HepG2 (cell line): ENCODE results near the gene C12orf56. TPM values are rescaled to one million over a fixed set of nuclear protein-coding genes. Genes with fewer than 3 reads are reported as not detected.
A peak's percentile ranks its signal among the peaks of the same experiment; 100 is the strongest.

Experiments
- BCL3 ChIP-seq: sonication (generic); formaldehyde crosslinking; IDR thresholded peaks from 2 replicates; pipeline ENCODE4 v1.5.1; 2020; ENCODE audit warnings: mild to moderate bottlenecking, missing genetic modification reagents, moderate library complexity
- CBX1 ChIP-seq: IDR thresholded peaks from one replicate; pipeline ENCODE4 v1.6.1; 2016; ENCODE audit warnings: antibody characterized with exemption, low read depth
- CSRNP2 ChIP-seq: sonication (generic); formaldehyde crosslinking; conservative IDR thresholded peaks from 2 replicates; pipeline ENCODE4 v1.8.0; 2022; ENCODE audit warnings: low read depth, missing genetic modification reagents
- HOXA5 ChIP-seq: sonication (generic); formaldehyde crosslinking; IDR thresholded peaks from 2 replicates; pipeline ENCODE4 v1.4.0; 2020; ENCODE audit warnings: missing genetic modification reagents
- MAFK ChIP-seq, 2 experiments: IDR thresholded peaks in 1 of 2; conservative IDR thresholded peaks in 1 of 2; 2 replicates each; pipeline ENCODE4 v1.6.1; 2011; ENCODE audit warnings: improper control_type of control experiment in 2 of 2, low read length in 2 of 2
- PCBP1 ChIP-seq: fragments of 200-400 bp; formaldehyde crosslinking; IDR thresholded peaks from 2 replicates; pipeline ENCODE4 v1.6.1; 2017; ENCODE audit warnings: mild to moderate bottlenecking, low read depth, low read length, borderline replicate concordance
- PHF5A ChIP-seq: IDR thresholded peaks from one replicate; pipeline ENCODE4 v1.6.1; 2018; ENCODE audit warnings: low read depth, missing genetic modification reagents; ENCODE audit not compliant: unreplicated experiment
- POLR2A ChIP-seq, 2 experiments: IDR thresholded peaks; 2 replicates each; pipeline ENCODE4 v1.6.1; 2011; ENCODE audit warnings: low read depth in 2 of 2, low read length in 2 of 2, mild to moderate bottlenecking in 1 of 2, moderate library complexity in 1 of 2; ENCODE audit not compliant: insufficient read depth in 1 of 2
- ZNF512 ChIP-seq: sonication (generic); formaldehyde crosslinking; IDR thresholded peaks from 2 replicates; pipeline ENCODE4 v1.4.0; 2020; ENCODE audit warnings: mild to moderate bottlenecking, missing genetic modification reagents
- ZNF724P ChIP-seq: sonication (generic); formaldehyde crosslinking; IDR thresholded peaks from 2 replicates; pipeline ENCODE4 v1.8.0; 2022; ENCODE audit warnings: missing genetic modification reagents, borderline replicate concordance
- ZNF800 ChIP-seq: sonication (generic); formaldehyde crosslinking; IDR thresholded peaks from 2 replicates; pipeline ENCODE4 v1.4.0; 2020; ENCODE audit warnings: missing genetic modification reagents
- polyA plus RNA-seq, 8 experiments: library from polyadenylated mRNA; depleted of rRNA in 3 of 8; stranded (reverse) in 7 of 8; unstranded in 1 of 8; fragments of >200 nt; fragmentation: Illumina TruSeq in 4 of 8; extraction: Trizol in 4 of 8; gene quantifications; 2 replicates each; pipeline versions ENCODE4 v1.2.1 to v1.2.3, GENCODE V29; 2011 to 2016; ENCODE audit warnings: low read depth in 4 of 8, missing spikeins in 1 of 8, mixed read lengths in 1 of 8; ENCODE audit not compliant: insufficient read depth in 1 of 8
- total RNA-seq, 5 experiments: library from RNA; depleted of rRNA; stranded (reverse); fragments of >200 nt; fragmentation: Illumina TruSeq; extraction: Trizol; gene quantifications; 2 replicates each; pipeline ENCODE4 v1.2.3, GENCODE V29; 2016; ENCODE audit warnings: low read depth in 1 of 5
- TF ChIP-seq, protein P1 (sequence below): sonication (generic); formaldehyde crosslinking; IDR thresholded peaks from 2 replicates; pipeline ENCODE4 v1.8.1; 2023; ENCODE audit warnings: mild to moderate bottlenecking, moderate library complexity, missing genetic modification reagents
- TF ChIP-seq, protein P2 (sequence below): sonication (generic); formaldehyde crosslinking; IDR thresholded peaks from 2 replicates; pipeline ENCODE4 v1.5.1; 2020; ENCODE audit warnings: missing genetic modification reagents, mild to moderate bottlenecking, borderline replicate concordance
- TF ChIP-seq, protein P3 (sequence below): sonication (generic); formaldehyde crosslinking; IDR thresholded peaks from 2 replicates; pipeline ENCODE4 v1.5.0; 2020; ENCODE audit warnings: missing genetic modification reagents
- TF ChIP-seq, protein P4 (sequence below): fragments of 450-650 bp; IDR thresholded peaks from 2 replicates; pipeline ENCODE4 v1.6.1; 2017

The C12orf56 gene
- total and polyA plus RNA-seq, 2 of the 13 experiments (the other 11 are each of a cell fraction or from before 2014, with no cell fraction given): 0.07 TPM; not detected in 1

- TF ChIP-seq, protein P1, sequence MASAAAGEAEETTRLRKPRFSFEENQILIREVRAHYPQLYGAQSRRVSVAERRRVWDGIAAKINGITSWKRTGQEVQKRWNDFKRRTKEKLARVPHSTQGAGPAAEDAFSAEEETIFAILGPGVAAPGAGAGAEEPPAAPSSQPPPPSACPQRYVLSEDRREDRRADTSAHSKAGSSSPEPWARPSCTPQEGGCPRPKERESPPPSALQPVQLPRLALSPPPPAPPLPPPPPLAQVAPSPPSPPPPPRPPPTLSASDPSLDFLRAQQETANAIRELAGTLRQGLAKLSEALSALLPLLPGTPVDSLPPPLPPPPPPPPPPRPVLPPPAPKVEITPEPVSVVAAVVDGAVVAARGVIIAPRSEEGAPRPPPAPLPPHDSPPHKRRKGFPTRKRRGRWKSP: 0 out of 2 replicates have a peak, but pooled peaks have one; percentile 32
- TF ChIP-seq ZNF512 (CRISPR knock-in tag) (no peak), ZNF724P (CRISPR knock-in tag) (no peak), BCL3 (CRISPR knock-in tag) (0 out of 2 replicates have a peak, but pooled peaks have one; percentile 12), CBX1 (peak; percentile 64), MAFK (conservative IDR thresholded peaks at IDR 0.05 in 1 of 2, IDR thresholded peaks at IDR 0.05 in 1 of 2; ENCODE audit: low read length in 2 of 2) (peak in 1 of 2 experiments; percentile 26; a peak in 2 of 4 replicates), CSRNP2 (CRISPR knock-in tag) (no peak), PCBP1 (no peak), POLR2A (IDR thresholded peaks at IDR 0.05; ENCODE audit: insufficient read depth in 1 of 2, low read depth in 2 of 2, low read length in 2 of 2) (peak; percentile 84 to 93), ZNF800 (CRISPR knock-in tag) (no peak), HOXA5 (no peak), PHF5A (CRISPR knock-in tag) (no peak)
- TF ChIP-seq, protein P2, sequence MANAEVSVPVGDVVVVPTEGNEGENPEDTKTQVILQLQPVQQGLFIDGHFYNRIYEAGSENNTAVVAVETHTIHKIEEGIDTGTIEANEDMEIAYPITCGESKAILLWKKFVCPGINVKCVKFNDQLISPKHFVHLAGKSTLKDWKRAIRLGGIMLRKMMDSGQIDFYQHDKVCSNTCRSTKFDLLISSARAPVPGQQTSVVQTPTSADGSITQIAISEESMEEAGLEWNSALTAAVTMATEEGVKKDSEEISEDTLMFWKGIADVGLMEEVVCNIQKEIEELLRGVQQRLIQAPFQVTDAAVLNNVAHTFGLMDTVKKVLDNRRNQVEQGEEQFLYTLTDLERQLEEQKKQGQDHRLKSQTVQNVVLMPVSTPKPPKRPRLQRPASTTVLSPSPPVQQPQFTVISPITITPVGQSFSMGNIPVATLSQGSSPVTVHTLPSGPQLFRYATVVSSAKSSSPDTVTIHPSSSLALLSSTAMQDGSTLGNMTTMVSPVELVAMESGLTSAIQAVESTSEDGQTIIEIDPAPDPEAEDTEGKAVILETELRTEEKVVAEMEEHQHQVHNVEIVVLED (CRISPR knock-in tag): peak; percentile 98
- TF ChIP-seq, protein P3, sequence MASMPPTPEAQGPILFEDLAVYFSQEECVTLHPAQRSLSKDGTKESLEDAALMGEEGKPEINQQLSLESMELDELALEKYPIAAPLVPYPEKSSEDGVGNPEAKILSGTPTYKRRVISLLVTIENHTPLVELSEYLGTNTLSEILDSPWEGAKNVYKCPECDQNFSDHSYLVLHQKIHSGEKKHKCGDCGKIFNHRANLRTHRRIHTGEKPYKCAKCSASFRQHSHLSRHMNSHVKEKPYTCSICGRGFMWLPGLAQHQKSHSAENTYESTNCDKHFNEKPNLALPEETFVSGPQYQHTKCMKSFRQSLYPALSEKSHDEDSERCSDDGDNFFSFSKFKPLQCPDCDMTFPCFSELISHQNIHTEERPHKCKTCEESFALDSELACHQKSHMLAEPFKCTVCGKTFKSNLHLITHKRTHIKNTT: no peak
- TF ChIP-seq, protein P4, sequence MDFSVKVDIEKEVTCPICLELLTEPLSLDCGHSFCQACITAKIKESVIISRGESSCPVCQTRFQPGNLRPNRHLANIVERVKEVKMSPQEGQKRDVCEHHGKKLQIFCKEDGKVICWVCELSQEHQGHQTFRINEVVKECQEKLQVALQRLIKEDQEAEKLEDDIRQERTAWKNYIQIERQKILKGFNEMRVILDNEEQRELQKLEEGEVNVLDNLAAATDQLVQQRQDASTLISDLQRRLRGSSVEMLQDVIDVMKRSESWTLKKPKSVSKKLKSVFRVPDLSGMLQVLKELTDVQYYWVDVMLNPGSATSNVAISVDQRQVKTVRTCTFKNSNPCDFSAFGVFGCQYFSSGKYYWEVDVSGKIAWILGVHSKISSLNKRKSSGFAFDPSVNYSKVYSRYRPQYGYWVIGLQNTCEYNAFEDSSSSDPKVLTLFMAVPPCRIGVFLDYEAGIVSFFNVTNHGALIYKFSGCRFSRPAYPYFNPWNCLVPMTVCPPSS: no peak
Observed at GRCh38 chr12:64403707-64404469, 13.3 kb upstream of the C12orf56 start, which contains the start of gene XPOT (continued).
